HG03066 (cell line): ENCODE results near the gene INPP5F.
"Not testable (repeated sequence)": the region's sequence is repeated elsewhere in the genome, so short reads cannot be mapped to it uniquely, and the experiment has no call there.

ENCODE experiments used
- ATAC-seq: cut with Tn5 transposase; IDR thresholded peaks from one replicate; pipeline ENCODE4 v1.9.1; 2021; ENCODE audit warnings: low read depth; ENCODE audit not compliant: unreplicated experiment

The INPP5F gene

GRCh38 chr10:119775529-119775928, 49.7 kb downstream of the INPP5F start:
- ATAC-seq, result no peak

- ATAC-seq, result no peak
These were observed 50.7 kb downstream of the INPP5F start for GRCh38 chr10:119776536-119776935.

- no peak for ATAC-seq
These were observed 51.8 kb downstream of the INPP5F start for GRCh38 chr10:119777686-119778085.

- ATAC-seq, result no peak
These were observed 53.1 kb downstream of the INPP5F start for GRCh38 chr10:119778776-119779445.

GRCh38 chr10:119780879-119781480, 55.1 kb downstream of the INPP5F start:
- no peak for ATAC-seq

GRCh38 chr10:119781498-119781897, 55.6 kb downstream of the INPP5F start:
- no peak for ATAC-seq

- ATAC-seq, result no peak
These were observed 57.3 kb downstream of the INPP5F start for GRCh38 chr10:119782981-119783664.

GRCh38 chr10:119783665-119784027, 57.8 kb downstream of the INPP5F start:
- ATAC-seq, result no peak

- peak; percentile 76 for ATAC-seq
These were observed 58.7 kb downstream of the INPP5F start for GRCh38 chr10:119784340-119785067.

- no peak for ATAC-seq
These were observed 60.4 kb downstream of the INPP5F start for GRCh38 chr10:119786117-119786769.

- not testable (repeated sequence) for ATAC-seq
These were observed 69.3 kb downstream of the INPP5F start for GRCh38 chr10:119795101-119795500.

- ATAC-seq, result no peak
These were observed 70.2 kb downstream of the INPP5F start for GRCh38 chr10:119796039-119796438.

- no peak for ATAC-seq
These were observed 75.3 kb downstream of the INPP5F start for GRCh38 chr10:119801176-119801575.

- ATAC-seq, result no peak
These were observed 76.2 kb downstream of the INPP5F start for GRCh38 chr10:119801998-119802538.

- no peak for ATAC-seq
These were observed 77.4 kb downstream of the INPP5F start for GRCh38 chr10:119803264-119803663.

- ATAC-seq, result no peak
These were observed 79.9 kb downstream of the INPP5F start for GRCh38 chr10:119805702-119806230.

GRCh38 chr10:119806334-119807130, 80.7 kb downstream of the INPP5F start:
- ATAC-seq, result no peak

- ATAC-seq, result no peak
These were observed 82.3 kb downstream of the INPP5F start for GRCh38 chr10:119807960-119808697.

GRCh38 chr10:119811122-119811521, 85.3 kb downstream of the INPP5F start:
- ATAC-seq, result no peak
